HG03039 (cell line): ENCODE results near the gene CRYBG3.

ENCODE experiments used
- ATAC-seq: cut with Tn5 transposase; IDR thresholded peaks from one replicate; pipeline ENCODE4 v1.9.1; 2021; ENCODE audit warnings: mild to moderate bottlenecking, moderate library complexity; ENCODE audit not compliant: unreplicated experiment

The CRYBG3 gene

DNA sequence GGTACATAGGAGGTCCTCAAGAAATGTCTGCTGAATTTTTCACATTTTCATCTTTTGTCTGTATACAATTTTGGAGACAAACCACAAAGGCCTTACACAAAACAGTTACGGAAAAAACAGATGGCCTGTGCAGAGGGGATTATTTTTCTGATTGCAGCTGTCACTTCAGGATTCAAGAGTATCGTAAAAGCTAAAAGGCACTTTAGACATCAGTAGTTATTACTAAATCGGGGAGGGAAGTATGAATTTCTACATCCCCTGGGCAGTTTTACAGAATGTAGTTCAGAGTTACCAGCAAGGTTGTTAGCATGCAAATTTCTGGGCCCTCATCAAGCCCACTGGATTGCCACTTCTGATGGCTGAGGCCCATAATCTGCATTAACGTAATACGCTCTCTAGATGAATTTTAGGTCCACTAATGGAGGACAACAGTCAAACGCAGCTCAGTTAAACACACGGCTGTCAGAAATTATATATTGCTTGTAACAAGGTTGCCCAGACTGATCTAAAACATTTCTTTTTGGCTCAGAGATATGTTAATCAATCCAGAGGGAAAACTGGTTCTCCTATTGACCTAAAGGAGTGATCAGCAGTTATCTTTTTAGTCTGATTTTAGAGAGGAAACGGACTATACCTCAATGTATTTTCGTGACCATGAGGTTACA lies 149.3 kb downstream of the CRYBG3 start:
- ATAC-seq: no peak

DNA sequence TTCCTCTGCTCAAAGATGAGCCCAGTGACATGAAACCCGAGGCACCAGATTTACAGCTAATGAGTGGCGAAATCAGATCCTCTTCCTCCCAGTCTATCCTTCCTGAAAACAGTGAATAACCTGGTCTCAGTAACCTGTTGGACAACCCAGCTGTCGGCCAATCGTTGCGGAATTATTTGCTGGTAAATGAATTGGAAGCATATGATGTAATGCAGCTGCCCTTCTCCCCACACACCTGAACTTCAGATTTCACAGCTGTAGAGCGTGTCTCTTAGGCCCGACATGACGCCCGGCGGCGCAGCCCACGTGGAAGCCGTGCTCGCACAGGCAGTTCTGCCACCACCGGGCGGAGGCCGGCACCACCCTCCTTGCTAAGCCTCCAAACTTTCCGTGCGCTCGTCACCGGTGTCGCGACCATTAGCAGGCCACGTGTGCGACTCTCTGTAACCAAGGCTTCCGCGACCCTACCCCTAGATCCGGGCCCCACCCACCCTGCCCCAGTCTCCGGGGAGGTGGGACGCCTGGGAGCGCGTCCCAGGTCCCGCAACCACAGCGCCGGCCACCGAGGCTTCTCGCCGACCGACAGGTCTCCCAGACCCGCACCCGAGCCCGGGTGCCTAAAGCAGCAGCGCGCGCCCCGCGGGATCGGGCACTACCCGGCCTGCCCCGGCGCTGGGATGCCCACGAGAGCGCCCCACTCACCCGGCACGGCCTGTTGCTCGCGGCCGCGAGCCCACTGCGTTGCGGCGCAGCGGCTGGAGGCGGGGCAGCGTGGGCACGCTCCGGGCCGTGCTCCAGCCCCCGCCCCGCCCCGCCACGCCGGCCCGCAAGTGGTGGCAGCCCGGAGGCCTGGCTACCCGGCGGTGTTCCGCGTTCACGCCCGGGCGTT lies 150.1 kb downstream of the CRYBG3 start, which contains the start of gene RIOX2:
RIOX2 (minus strand) TSS at position 753 of the 889 bp plus-strand sequence. CDS start 4,838 bp downstream, outside the sequence.
- ATAC-seq: peak; percentile 85

DNA sequence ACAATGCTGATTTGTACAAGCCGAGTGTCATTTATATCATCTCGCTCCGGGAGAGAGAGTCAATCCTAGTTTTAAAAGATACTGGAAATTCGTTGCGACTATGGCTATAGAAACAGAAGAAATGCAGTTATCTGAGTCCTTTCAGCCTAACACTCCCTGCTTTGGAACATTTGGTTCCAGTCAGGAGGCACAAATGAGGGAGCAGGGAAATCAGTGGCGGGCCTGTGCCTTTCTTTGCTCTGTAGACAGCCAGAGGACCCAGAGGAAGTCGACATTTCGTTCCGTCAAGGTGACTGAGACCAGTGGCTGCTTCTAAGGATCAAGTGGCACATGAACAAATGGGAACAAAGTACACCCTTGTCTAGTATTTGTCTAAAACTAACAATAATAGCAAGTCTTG lies 151.2 kb downstream of the CRYBG3 start:
- no peak for ATAC-seq

DNA sequence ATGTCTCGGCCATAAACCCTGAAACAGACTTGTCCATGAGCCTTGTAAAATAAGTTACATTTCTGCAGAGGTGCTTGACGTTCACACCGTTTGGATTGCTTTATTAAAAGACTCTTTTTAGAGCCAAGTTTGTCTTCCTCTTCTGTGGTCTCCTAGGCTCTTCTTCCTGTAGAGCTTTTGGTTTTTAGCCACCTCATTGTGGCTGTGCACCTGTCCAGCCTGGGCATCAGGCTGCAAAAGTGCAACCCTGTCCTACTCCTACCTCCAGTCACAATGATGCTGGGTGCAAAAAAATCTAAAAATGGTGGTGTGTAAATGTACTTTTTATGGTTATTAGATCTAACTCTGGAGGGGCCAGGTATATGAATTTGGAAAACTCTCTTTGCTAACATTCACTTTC lies 153.2 kb downstream of the CRYBG3 start:
- no peak for ATAC-seq

DNA sequence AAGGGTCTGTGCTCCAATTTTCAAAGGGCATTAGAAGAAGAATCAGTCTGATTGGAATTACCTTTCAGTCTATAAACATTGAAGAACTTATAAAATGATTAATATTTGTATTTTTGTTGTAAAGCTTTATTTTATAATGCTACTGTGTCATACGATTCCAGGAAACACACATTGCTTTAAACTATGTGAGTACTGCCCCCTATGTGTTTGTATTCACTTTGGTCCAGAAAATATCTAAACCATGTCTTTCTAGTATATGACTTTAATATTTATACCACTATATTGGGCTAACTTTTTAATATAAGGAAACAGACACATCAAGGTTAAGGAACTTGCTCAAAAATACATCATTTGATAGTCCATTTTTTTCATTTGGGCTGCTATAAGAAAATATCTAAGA lies 153.7 kb downstream of the CRYBG3 start:
- ATAC-seq: no peak

DNA sequence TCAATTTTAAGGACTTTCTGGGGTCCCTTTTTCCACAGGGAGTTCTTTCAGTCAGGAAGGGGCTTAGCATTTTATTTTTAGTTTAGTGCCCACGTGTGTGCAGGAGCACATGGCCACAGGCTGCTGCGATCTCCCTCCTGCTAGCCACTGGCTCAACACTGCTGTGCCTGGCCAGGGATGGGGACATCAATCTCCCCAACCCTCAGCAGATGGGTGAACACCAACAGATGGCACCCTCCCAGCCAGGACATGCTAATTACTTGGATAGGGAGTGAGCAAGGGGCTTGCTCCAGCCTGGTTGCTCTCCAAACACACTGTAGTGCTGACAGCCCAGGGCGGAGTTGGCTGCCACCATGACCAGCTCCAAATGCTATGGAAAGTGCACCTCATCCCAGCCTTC lies 157.8 kb downstream of the CRYBG3 start:
- no peak for ATAC-seq

DNA sequence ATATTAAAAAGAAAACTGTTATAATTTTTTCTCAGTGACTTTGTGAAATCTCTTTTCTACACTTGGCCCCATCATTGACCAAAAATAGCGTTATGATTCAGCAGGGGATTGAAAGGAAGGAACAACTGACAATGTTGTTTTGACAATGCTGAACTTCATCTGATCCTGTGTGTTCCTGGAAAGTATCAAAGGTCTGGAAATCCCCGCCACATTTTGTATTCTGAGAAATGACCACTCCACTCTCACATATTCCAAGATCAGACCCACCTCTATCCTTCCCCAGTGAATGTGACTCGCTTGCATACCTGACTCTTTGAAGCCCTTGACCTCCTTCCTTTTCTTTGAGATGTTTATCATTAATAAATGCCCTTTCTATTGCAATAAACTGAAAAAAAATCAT lies 160.1 kb downstream of the CRYBG3 start:
- ATAC-seq: no peak

DNA sequence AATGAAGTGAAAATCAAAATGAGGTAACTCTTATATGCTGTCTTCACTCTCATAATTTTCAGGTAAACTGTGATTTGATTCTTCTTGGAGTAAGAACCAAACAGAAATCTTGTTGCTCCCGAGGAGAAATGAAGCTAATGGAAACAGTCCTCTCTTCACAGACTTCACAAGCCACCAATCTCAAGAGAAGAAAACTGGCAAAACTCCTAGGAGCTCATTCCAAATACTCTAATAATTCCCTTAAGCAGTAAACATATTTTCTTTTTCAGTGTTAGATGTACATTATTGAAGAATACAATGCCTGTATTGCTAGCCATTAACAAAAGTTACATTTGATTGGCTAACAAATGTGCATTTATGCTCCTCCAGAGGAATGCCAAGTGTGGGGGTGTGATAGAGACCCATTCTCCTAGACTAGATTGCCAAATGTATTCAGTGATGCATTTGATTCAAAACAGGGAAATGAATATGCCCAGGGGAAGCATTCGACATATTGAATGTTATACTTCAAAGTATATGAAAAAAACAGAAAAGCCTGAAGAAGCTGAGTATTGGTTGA lies 162.2 kb downstream of the CRYBG3 start:
- no peak for ATAC-seq

DNA sequence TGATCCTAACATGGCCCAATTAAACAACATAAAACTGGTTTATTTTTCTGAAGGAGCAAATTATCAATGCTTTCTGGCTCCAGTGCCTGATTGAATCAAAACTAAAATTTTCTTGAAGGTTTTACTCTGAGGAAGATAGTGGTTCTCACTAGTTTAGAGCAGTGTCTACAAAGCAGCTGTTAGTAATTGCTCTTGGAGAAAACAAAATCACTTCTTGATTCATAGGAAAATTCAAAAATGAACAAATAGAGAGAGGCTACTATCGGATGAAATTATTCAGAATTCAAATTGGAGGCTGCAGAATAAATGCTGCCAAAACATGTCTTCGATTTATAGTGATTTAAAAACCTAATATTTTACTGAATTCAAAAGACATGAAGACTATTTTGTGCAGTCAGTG lies 165.5 kb downstream of the CRYBG3 start:
- ATAC-seq: no peak

DNA sequence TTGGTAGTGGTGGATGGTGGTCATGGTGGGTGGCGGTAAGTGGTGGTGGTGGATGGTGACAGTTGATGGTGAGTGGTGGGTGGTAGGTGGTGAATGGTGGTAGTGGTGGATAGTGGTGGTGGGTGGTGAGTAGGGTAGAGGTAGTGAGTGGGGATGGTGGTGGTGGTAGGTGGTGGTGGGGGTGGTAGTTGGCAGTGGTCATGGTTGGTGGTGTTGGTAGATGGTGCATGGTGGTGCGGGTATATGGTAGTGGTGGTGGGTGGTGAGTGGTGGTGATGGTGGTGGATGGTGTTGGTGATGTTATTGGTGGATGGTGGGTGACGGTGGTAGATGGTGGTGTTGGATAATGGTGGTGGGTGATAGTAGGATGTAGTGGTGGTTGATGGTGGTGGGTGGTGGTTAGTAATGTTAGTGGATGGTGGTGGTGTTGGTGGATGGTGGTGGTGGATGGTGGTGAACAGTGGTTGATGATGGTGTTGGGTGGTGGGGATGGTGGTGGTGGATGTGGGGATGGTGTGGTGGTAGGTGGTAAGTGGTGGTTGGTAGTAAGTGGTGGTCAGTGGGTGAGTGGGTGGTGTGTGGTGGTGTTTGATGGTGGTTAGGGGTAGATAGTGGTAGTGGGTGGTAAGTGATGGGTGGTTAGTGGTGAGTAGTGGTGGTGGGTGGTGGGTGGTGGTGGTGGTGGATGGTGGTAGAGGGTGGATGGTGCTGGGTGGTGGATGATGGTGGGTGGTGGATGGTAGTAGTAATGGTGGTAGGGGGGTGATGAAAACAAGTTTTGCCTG lies 167.2 kb downstream of the CRYBG3 start:
- ATAC-seq: no peak

DNA sequence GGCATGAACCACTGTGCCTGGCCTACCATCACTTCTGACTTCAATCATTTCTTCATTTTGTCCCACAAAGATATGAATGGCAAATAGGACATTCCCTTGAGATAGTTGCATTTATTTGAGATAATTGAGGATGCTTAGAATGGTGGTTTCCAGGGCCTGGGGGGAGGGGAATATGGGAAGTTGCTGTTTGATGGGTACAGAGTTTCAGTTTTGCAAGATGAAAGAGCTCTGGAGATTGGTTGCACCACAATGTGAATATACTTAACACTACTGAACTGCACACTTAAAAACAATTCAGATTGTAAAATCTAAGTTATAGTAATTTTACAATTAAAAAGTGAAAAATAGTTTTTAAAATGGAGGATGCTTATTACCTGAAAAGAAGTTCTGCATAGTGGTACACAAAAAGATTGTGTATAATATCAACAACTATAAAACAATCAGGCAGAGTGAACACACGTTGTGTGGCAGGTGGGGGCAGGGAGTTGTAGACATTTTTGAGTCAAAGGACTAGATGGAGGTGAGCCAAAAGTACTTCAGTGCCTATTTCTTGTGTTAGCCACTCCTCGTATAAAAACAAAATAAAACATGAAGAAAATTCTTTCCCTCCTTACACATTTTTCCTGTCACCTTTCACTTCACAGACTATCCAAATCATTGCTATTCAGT lies 168.9 kb downstream of the CRYBG3 start:
- ATAC-seq: no peak

DNA sequence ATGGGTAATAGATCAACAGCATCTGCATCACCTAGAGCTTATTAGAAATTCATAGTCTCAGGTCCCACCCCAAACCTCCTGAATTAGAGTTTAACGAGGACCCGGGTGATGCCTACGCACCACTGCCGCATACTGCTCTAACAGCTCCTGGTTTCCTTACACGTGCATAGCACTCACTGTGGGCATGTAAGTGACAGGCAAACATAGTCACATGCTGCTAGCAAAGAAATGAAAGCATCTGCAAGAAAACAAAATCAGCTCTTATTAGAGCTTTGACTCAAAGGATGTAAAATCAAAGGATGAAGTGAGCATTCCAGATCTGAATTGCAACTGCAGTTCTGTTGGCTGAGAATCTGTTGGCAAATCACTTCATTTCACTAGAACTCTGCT lies 169.5 kb downstream of the CRYBG3 start:
- ATAC-seq: no peak

DNA sequence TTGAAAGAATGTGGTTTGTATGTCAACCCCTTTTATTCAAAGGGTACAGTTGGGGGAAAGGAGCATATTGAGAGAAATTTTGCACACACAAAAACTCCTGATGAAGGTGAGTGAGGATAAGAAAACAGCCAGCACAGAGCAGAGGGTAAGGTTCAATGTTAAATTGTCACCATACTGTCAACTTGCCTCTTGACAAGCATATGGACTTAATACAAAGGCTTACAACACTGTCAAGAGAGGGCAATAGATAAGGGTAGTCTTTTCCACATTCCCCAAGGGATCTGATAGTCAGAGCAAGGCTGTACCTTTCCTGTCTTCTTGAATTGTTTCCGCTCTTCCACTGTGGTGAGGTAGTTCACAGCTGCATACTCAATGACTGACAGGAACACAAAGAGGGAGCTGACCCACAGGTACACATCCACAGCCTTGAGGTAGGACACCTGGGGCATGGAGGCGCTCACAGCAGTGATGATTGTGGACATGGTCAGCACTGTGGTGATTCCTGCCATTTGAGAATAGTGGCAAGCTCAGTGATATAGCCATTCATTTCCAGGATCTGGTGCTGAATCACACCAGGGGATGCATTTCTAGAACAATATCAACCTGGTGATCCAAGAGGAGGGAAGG lies 170.8 kb downstream of the CRYBG3 start:
- no peak for ATAC-seq

DNA sequence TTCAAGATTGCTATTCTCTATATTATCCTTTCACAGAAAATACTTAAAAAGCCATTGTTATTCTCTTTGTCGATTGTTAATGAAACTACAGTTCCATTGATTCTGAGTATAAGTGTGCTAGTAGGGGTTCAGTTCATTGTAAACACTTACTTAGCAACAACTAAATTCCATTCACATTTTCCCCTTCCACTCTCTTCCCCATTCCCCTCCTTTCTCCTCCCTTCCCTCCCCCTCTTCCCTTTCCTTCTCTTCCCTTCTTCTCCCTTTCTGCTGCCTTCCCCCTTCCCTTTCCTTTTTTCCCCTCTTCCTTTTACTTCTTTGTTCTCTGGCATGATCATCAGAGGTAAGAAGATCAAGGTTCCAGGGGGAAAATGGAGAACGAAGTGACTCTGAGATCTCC lies 171.7 kb downstream of the CRYBG3 start:
- ATAC-seq: no peak

DNA sequence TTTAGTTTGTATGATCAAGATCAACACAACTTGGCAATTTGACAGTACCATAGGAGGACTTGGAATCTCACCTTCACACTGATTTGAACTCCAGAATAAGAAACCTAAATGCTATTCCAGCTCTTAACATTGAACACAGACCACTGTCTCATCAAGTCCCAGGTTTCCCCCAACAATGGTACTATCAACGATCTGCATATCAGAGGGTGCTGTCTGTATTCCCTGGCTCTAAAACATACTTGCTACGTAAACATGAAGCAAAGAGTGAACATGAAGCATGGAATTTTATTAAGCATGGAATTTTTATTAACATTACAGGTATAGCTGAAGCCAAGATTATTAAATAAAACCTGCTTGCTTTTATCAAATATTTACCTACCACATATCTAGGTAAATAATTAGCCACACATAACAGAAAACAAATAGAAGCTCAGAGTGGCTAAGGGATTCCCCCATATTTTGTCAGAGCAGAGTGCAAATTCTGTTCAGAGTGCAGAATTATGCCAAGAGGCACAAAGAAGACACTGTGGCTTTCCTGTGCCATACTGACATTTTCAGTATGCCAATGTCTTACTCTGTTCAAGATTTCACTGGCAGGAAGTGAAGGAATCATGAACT lies 172.6 kb downstream of the CRYBG3 start:
- ATAC-seq: no peak
